Lower leg skin (tissue), 3 donors: Measurements from ENCODE around the gene DTNA.

Experiments
- CTCF ChIP-seq, 3 donors: fragments of 450-650 bp; IDR thresholded peaks; one replicate each; pipeline ENCODE4 v1.5.1; 2016; ENCODE audit warnings: antibody characterized with exemption in 3 of 3, mild to moderate bottlenecking in 3 of 3, moderate library complexity in 2 of 3
- POLR2A ChIP-seq, 2 donors: fragments of 450-650 bp; IDR thresholded peaks; one replicate each; pipeline ENCODE4 v1.6.1; 2016 to 2017; ENCODE audit warnings: antibody characterized with exemption in 2 of 2, mild to moderate bottlenecking in 1 of 2, moderate library complexity in 1 of 2

GRCh38 chr18:34740101-34740500 lies 30.0 kb downstream of the DTNA start:
- no peak for TF ChIP-seq POLR2A (IDR thresholded peaks at IDR 0.05)
- TF ChIP-seq CTCF (IDR thresholded peaks at IDR 0.05) = no peak
